Activated CD4-positive, CD25-positive, alpha-beta regulatory T cell treated with anti-CD3 and anti-CD28 coated beads, Interleukin-2, amount 50 U/mL, for 16 hours (primary cell): ENCODE measurements around the gene NPLOC4.

ENCODE experiments used
- DNase-seq: peaks from one replicate; pipeline ENCODE4 v3.0.0-alpha.2; 2020; ENCODE audit warnings: low read depth, low spot score

NPLOC4 gene

DNA sequence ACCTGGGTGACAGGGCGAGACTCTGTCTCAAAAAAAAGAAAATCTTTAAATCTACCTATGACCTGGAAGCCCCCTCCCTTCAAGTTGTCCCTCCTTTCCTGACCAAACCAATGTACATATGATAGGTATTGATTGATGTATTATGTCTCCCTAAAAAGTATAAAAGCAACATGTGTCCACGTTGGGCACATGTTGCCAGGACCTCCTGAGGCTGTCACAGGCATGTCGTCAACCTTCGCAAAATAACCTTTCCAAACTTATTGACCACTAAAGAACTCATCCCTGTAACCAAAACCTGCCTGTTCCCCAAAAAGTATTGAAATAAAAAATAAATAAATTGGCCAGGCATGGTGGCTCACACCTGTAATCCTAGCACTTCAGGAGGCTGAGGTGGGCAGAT is 25.1 kb upstream of the NPLOC4 start:
- DNase-seq, result no peak

DNA sequence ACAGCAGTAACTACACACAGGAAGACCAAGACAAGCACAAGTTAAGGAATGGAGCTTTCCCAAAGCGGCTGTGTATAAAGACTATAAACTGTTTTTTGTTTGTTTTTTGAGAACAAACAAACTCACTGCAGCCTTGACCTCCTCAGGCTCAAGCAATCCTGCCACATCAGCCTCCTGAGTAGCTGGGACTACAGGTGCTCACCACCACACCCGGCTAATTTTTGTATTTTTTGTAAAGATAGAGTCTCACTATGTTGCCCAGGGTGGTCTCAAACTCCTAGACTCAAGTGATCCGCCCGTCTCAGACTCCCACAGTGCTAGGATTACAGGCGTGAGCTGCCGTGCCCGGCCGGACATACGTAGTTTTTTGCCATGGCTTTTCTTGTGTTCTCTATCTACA is 23.5 kb upstream of the NPLOC4 start:
- DNase-seq, result no peak

DNA sequence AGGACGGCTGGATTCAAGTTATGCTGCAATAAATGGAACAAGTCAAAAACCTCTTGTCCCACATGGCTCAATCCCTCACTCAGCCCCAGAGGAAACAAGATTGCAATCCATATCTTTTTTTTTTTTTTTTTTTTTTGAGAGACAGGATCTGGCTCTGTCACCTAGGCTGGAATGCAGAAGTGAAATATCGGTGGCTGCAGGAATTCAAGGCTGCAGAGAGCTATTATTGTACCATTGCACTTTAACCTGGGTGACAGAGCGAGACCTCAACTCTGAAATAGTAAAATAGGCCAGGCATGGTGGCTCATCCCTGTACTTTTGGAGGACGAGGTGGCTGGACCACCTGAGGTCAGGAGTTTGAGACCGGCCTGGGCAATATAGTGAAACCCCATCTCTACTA is 22.1 kb upstream of the NPLOC4 start:
- no peak for DNase-seq

DNA sequence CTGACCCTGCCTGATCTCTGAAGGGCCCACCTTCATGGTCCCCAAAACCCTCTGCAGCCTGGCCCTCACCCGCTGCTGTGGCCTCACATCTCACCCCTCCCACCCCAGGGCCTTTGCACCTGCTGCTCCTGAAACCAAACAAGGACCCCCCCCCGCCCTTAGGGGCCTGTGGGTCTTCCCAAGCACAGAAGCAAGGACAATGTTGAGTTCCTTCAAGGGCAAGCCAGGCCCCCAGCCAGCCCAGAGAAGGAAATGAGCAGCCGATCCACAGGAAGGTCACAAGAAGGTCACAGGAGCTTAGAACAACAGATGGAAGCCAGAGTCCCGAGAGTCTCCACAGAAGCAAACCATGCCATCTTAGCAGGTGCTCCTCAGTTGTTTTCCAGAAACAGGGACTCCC is 19.9 kb upstream of the NPLOC4 start:
- DNase-seq, result no peak

DNA sequence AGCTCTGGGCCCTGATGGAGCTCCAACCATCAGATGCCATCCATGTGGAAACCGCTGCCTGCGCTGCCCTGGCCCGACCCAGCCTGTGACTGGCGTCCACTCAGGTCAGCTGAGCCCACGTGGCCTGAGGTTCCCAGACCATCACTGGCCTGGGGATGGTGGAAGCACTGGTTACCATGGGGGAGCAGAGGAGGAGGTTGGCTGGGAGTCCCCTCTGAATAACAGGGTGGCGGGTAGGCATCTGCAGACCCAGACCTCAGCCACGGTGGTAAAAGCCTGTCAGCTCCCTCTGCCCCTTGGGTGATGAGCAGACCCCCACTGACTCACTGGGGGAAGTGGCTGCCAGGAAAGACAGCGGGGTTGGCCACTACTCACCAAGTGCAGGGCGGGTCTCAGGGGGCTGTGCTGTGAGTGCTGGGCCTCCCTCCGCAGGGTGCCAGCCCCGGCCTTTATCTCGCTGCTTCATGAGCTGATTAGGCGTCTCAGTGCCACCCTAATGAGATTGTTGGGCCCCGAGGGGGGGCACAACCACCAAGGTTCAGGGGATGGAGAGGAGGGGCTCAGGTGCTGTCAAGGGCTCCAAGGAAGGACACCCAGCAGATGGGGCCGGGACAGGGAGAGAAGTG is 19.3 kb upstream of the NPLOC4 start, which contains the start of gene PDE6G:
PDE6G (minus strand) TSS at position 425 of the 626 bp plus-strand sequence. CDS start 3,237 bp downstream, outside the sequence.
- no peak for DNase-seq

DNA sequence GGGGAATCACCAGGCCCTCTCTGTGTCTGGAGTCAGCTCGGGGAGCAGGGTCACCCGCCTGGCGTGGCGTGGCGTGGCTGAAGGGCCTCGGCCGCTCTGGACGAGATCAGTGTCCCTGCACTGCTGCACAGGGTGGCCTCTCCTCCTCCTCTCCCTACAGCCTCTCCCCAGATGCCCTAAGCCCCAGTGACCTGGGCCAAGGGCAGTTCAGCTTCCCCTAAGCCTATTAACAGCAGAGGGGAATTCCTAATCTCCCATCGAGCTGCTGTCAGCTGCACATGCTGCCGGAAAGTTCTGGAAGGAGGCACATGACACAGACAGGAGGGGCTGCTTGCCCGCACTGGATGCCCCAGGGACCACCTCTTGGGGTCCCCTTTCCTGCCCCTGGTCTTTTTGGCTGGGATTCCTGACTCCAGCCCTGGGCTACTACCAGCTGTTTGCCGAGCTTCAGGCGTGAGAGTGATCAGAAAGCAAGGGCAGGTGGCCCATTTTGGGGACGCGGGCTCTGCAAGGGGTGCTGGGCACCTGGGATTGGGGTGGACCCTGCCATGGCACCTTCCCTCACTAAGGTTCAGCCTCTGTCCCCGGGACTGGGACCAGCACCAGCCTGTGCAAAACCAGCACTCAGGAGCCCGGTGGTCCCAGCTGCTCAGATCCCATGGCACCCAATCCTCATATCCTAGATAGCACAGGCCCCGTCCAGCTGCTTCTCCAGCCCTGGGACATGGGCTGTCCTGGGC is 18.6 kb upstream of the NPLOC4 start:
- no peak for DNase-seq

DNA sequence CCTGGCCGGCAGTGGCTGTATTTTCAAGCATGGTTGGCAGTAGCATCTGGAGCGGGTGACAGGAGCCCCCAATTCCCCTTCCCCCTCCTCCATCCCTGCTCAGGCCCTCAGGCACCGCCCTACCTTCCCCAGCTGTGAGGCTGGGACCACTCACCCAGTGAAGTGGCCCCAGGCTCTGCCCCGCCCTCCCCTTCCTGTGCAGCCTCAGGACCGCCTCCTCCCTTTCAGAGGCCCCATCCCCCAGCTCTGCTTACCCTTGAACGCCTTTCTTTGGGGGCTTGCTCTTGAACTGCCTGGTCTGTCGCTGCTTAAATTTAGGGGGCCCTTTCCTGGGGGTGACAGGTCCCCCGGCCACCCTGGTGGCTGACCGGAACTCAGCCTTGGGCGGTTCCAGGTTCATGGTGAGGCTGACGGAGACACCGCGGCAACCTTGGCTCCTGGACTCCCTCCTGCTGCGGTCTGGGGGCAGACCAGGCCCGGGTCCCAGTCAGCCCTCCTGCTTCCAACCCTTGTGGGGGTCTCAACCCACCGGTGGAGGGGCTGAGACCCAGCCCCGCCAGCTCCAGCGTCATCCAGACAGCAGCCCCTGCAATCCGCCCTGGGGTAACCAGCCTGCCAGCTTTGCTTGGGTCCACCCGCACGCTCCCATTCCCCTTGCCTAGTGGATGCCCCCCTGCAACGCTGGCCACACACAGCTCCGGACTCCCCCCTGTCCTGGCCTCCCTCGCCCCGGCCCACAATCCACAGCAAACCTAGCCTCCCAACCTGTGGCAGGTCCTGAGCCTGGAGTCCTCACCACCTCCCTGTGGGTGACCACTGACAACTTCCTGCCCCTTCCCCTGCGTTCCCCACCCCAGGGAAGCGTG is 16.2 kb upstream of the NPLOC4 start:
- no peak for DNase-seq

DNA sequence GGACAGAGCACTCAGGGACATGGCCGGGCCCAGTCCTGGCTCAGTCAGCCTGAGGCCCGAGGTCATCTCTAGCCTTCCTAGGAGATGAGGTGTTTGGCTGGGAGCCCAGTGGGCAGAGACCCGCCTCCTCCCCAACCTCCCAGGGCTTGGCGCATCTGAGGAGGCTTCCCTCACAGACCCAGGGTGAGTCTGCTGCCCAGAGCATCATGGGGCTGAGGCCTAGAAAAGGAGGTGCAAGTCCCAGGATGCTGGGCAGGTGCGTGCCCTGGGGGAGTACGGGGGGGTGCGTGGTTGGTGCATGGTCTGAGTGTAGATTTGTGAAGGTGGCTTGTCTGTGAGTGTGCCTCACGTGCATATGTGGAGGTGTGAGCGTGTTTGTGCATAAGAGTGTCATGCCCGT is 14.8 kb upstream of the NPLOC4 start:
- DNase-seq, result no peak

DNA sequence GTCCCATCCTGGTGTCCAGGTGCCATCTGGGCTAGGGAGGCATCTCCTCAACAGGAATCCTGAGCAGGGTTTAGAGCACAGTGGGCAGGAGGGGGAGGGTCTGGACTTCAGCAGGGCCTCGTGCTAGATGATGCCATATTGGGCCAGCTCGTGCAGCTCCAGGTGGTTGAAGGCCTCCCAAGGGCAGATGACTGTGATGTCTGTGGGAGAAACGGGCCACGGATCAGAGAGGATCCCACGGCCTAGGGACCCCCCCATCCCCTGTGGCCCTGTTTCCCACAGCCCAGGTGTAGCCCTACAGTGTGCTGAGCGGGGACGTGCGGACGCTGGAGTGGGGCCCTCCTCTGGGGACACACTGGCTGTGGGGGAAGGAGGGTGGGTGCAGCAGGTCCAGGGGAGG is 14.0 kb upstream of the NPLOC4 start:
- DNase-seq, result no peak

DNA sequence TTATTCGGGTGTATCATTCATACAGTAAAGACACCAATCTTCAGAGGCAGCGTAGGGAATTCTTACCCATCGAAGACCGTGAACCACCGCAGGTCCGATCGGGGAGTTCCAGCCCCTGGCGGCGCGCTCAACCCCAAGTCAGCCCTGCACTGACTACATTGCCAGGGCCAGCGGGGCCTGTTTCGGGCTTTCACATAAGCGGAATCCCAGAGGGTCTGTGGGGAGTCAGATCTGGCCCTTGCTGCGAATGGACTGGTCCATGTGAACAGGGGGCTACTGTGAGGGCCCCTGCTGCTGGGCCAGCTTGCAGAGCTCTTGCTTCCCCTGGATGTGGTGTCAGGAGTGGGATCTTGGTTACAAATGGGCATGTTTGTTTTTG is 11.8 kb upstream of the NPLOC4 start:
- DNase-seq, result no peak

DNA sequence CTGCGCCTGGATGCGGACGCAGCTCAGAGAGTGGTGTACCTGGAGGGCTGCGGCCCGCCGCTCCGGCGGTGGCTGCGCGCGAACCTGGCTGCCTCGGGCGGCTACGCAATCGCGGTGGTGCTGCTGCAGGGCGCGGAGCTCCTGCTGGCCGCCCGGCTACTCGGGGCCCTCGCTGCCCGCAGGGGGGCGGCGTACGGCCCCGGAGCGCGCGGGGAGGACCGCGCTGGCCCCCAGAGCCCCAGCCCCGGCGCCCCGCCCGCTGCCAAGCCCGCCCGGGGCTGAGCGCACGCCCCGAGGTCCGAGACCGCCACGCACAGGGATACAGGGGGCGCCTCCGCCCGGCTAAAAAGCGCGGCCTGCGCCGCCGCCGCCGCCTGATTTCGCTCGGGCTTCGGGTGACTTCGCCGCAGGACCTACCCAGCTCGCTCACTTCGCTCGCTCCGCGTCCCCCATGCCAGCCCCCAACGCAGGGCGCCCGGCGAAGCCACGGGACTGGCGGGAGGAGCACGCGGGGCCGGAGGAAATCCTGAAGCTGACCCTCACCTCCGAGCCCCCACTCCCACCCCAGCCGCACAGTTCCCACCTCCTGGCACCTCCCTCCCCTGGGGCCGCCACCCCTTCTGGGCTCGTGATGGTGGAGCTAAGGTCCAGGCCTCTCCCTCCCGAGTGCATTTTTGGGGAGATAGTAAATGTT is 11.2 kb upstream of the NPLOC4 start:
- no peak for DNase-seq

DNA sequence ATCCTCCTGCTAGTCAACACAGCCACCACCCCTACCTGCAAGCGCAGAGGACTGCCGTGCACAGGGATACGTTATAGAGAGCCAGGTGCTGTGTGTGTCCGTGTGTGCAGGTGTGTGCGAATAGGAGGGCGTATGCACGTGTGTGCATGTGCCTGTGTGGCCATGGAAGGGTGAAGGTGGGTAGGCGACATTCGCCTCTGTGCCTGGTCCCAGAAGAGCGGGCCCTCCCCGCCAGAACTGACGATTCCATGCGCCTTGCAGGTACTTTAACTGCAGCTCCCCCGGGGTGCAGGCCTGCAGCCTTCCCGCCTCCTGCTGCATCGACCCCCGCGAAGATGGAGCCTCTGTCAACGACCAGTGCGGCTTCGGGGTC is 10.7 kb upstream of the NPLOC4 start:
- DNase-seq, result no peak

DNA sequence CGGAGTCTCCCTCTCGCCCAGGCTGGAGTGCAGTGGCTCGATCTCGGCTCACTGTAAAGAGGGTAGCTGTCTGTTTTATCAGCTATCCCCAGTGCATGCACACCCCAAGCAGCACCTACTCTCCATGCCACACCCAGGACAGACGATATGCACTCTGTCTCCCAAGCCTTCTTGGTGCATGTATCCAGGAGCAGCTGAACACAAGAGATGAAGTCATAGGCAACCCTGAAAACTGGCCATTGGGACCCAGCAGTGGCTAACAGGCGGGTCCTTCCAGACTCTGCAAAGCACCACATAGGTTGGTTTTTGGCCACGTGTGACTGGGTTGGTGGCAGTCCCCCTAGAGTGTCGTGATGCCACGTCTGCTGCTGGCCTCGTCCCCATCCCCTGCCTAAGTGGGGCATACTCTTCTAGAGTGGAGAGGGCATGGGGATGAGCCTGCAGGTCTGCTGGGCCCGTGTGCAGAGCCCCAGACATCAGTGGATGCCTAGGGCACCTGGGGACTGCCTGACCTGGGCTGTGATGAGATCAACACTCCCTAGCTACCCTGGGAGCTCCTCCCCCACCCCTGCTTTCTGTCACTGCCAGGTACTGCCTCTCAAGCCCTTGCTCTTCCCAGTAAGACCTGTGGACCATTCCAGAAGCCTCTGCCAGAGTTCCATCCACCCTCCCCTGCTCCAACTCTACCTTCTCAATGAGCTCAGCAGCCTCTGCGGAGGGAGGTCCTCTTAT is 10.1 kb upstream of the NPLOC4 start:
- no peak for DNase-seq

DNA sequence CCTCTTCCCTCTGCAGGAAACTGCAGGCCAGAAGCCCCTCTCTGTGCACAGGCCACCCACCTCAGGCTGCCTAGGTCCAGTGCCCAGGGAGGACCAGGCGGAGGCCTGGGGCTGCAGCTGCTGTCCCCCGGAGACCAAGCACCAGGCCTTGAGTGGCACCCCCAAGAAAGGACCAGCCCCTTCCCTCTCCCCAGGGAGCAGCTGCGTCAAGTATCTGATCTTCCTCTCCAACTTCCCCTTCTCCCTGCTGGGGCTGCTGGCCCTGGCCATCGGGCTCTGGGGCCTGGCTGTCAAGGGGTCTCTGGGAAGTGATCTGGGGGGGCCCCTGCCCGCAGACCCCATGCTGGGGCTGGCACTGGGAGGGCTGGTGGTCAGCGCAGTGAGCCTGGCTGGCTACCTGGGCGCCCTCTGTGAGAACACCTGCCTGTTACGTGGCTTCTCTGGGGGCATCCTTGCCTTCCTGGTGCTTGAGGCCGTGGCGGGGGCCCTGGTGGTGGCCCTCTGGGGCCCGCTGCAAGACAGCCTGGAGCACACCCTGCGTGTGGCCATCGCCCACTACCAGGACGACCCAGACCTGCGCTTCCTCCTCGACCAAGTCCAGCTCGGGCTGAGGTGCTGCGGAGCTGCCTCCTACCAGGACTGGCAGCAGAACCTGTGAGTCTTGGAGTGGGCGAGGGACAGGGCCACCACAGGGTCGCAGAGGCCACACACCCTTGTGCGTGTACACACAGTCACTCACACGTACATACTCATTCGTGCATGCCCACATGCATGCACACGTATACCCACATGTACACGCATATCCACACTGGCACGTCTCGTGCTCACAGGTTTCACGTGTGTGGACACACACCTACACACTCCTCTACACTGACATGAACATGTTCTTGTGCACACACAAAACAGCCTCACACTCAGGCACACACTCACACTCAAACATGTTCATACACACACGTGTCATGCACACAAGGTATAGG is 8.4 kb upstream of the NPLOC4 start:
- no peak for DNase-seq

DNA sequence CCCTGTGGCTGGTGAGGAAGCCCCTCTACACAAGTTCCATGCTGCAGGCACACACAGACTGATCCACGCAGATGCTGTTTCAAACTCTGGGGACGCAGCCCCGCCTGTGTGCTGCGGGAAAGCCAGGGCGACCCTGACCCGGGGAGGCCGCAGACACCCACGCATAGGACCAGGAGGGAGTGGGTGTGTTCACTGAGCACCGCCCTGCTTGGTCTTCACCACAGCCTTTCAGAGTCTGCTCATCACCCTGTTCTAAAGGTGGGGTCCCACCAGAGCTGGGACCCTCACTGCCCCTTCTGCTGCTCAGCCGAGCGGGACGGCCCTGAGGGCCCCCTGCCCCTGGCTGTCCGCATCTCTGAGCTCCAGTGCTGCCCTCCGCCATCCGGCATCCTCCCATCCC is 7.6 kb upstream of the NPLOC4 start:
- no peak for DNase-seq

DNA sequence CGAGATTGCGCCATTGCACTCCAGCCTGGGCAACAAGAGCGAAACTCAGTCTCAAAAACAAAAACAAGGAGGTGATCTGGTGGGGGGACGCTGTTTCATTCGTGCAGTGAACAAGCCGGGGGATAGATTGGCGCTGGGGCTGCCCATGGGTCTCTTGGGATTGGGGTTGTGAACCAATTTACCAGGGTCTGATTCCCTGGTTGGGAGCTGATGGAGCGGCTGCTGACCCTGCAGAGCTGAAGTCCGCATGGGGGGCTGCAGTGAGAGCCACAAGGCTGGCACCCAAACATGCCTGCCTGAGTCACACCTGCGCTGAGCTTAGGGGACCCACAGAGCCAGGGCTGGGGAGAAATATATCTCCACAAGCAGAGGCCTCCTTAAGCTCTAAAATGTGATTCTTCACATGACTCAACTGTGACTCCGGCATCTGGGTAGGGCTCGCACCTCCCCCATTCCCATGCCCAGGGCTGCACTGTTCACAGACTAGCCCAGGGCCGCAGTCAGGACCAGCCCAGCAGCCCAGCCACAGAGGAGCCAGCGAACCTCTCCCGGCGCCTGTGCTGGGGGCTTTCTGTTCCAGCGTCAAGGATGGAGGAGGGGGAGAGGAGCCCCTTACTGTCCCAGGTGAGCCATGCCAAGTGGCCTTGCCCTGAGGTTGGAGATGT is 5.0 kb upstream of the NPLOC4 start:
- DNase-seq, result no peak

DNA sequence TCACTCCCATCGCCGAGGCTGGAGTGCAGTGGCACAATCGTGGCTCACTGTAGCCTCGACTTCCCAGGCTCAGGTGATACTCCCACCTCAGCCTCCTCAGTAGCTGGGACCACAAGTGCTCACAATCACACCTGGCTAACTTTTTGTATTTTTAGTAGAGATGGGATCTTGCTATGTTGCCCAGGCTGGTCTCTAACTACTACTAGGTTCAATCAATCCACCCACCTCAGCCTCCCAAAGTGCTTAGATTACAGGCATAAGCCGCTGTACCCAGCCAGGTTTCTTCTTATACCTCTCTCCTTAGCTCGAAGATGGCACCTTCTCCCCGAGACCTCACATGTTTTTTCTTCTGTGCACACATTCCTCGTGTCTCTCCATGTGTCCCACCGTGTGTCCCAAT is 3.1 kb upstream of the NPLOC4 start:
- no peak for DNase-seq

DNA sequence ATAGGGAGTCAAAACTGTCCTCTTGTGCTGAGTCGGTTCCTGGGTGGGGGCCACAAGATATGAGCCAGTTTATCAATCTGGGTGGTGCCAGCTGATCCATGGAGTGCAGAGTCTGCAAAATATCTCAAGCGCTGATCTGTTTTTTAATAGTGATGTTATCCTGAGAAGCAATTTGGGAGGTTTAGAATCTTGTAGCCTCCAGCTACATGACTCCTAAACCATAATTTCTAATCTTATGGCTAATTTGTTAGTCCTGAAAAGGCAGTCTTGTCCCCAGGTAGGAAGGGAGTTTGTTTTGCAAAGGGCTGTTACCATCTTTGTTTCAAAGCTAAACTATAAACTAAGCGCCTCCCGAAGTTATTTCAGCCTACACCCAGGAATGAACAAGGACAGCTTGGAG is 1.8 kb upstream of the NPLOC4 start:
- no peak for DNase-seq

DNA sequence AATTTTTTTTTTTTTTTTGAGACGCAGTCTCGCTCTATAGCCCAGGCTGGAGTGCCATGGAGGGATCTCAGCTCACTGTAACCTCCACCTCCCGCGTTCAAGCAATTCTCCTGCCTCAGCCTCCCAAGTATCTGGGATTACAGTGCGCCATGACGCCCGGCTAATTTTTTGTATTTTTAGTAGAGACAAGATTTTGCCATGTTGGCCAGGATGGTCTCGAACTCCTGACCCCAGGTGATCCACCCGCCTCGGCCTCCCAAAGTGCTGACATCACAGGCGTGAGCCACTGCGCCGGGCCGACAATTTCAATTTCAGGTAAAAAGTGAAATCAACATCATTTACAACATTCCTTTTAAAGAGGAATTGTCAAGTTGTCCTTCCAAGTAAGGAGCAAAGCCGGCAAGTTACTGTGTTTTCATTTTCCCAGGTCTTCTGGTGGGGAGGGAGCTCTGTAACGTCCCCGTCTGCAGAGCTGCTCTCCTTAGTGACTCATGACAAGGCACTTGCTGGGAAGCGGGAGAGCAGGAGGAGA is 873 bp downstream of the NPLOC4 start:
- no peak for DNase-seq
